Measurements from ENCODE around the gene FRMPD2. TPM values are rescaled to one million over a fixed set of nuclear protein-coding genes. Genes with fewer than 3 reads are reported as not detected.
A peak's percentile ranks its signal among the peaks of the same experiment; 100 is the strongest.

The FRMPD2 gene
- polyA plus RNA-seq, 3 donors, result 0.60 to 5.6 (median 0.79) TPM

- DNase-seq (ENCODE audit: extremely low read depth in 1 of 11, low read depth in 9 of 11, low spot score in 4 of 11), result no peak
Observed at GRCh38 chr10:48216204-48216505, 58.3 kb downstream of the FRMPD2 start.

GRCh38 chr10:48215486-48216203, 58.9 kb downstream of the FRMPD2 start:
- DNase-seq (ENCODE audit: extremely low read depth in 1 of 11, low read depth in 9 of 11, low spot score in 4 of 11), result peak in 7 of 11 donors; percentile 9 to 23 (median 13)

GRCh38 chr10:48214716-48215485, 59.6 kb downstream of the FRMPD2 start:
- DNase-seq (ENCODE audit: extremely low read depth in 1 of 11, low read depth in 9 of 11, low spot score in 4 of 11), result no peak

GRCh38 chr10:48213047-48213446, 61.4 kb downstream of the FRMPD2 start:
- no peak for DNase-seq (ENCODE audit: extremely low read depth in 1 of 11, low read depth in 9 of 11, low spot score in 4 of 11)

- DNase-seq (ENCODE audit: extremely low read depth in 1 of 11, low read depth in 9 of 11, low spot score in 4 of 11), result no peak
Observed at GRCh38 chr10:48211777-48212176, 62.7 kb downstream of the FRMPD2 start.

GRCh38 chr10:48210966-48211365, 63.5 kb downstream of the FRMPD2 start:
- no peak for DNase-seq (ENCODE audit: extremely low read depth in 1 of 11, low read depth in 9 of 11, low spot score in 4 of 11)

- no peak for DNase-seq (ENCODE audit: extremely low read depth in 1 of 11, low read depth in 9 of 11, low spot score in 4 of 11)
Observed at GRCh38 chr10:48210391-48210790, 64.1 kb downstream of the FRMPD2 start.

- DNase-seq (ENCODE audit: extremely low read depth in 1 of 11, low read depth in 9 of 11, low spot score in 4 of 11), result no peak
Observed at GRCh38 chr10:48209241-48209640, 65.3 kb downstream of the FRMPD2 start.

GRCh38 chr10:48207853-48208252, 66.6 kb downstream of the FRMPD2 start:
- DNase-seq (ENCODE audit: extremely low read depth in 1 of 11, low read depth in 9 of 11, low spot score in 4 of 11), result no peak

- DNase-seq (ENCODE audit: extremely low read depth in 1 of 11, low read depth in 9 of 11, low spot score in 4 of 11), result no peak
Observed at GRCh38 chr10:48206482-48207250, 67.8 kb downstream of the FRMPD2 start.

- DNase-seq (ENCODE audit: extremely low read depth in 1 of 11, low read depth in 9 of 11, low spot score in 4 of 11), result no peak
Observed at GRCh38 chr10:48205918-48206317, 68.6 kb downstream of the FRMPD2 start.

- DNase-seq (ENCODE audit: extremely low read depth in 1 of 11, low read depth in 9 of 11, low spot score in 4 of 11), result no peak
Observed at GRCh38 chr10:48199580-48200377, 74.7 kb downstream of the FRMPD2 start.

- DNase-seq (ENCODE audit: extremely low read depth in 1 of 11, low read depth in 9 of 11, low spot score in 4 of 11), result no peak
Observed at GRCh38 chr10:48197236-48197899, 77.1 kb downstream of the FRMPD2 start.

- no peak for DNase-seq (ENCODE audit: extremely low read depth in 1 of 11, low read depth in 9 of 11, low spot score in 4 of 11)
Observed at GRCh38 chr10:48195803-48196202, 78.7 kb downstream of the FRMPD2 start.

- no peak for DNase-seq (ENCODE audit: extremely low read depth in 1 of 11, low read depth in 9 of 11, low spot score in 4 of 11)
Observed at GRCh38 chr10:48194830-48195229, 79.7 kb downstream of the FRMPD2 start.

GRCh38 chr10:48193556-48193955, 80.9 kb downstream of the FRMPD2 start:
- no peak for DNase-seq (ENCODE audit: extremely low read depth in 1 of 11, low read depth in 9 of 11, low spot score in 4 of 11)

GRCh38 chr10:48192881-48193450, 81.5 kb downstream of the FRMPD2 start:
- no peak for DNase-seq (ENCODE audit: extremely low read depth in 1 of 11, low read depth in 9 of 11, low spot score in 4 of 11)

GRCh38 chr10:48187713-48188485, 86.6 kb downstream of the FRMPD2 start:
- DNase-seq (ENCODE audit: extremely low read depth in 1 of 11, low read depth in 9 of 11, low spot score in 4 of 11), result peak in 1 of 11 donors; percentile 20

Measured in renal cortex interstitium (tissue), 11 donors.